Heart left ventricle (tissue), 16 donors: ENCODE results near the gene ROBO3. TPM values are rescaled to one million over a fixed set of nuclear protein-coding genes. Genes with fewer than 3 reads are reported as not detected.
A peak's percentile ranks its signal among the peaks of the same experiment; 100 is the strongest.

Source experiments
- ATAC-seq, 4 donors: fragments of 200-7000 bp; cut with Tn5 transposase; one replicate each; pipeline ENCODE4 v1.9.1; 2020 to 2022; ENCODE audit warnings: moderate library complexity in 4 of 4, mild to moderate bottlenecking in 3 of 4, moderate number of reproducible peaks in 1 of 4
- DNase-seq, 5 donors: peaks; one replicate each; pipeline ENCODE4 v3.0.0-alpha.2; 2020
- H3K27ac ChIP-seq, 12 donors: fragments of 200-600 bp; sonication (generic) in 4 of 12; one replicate each; pipeline versions ENCODE4 v1.5.0 to v1.8.0; 2016 to 2022; ENCODE audit warnings: mild to moderate bottlenecking in 2 of 12
- H3K27me3 ChIP-seq, 9 donors: fragments of 200-600 bp; sonication (generic) in 2 of 9; one replicate each; pipeline versions ENCODE4 v1.5.1 to v1.8.0; 2016 to 2022; ENCODE audit warnings: mild to moderate bottlenecking in 3 of 9
- H3K36me3 ChIP-seq, 9 donors: fragments of 200-600 bp; sonication (generic) in 2 of 9; one replicate each; pipeline versions ENCODE4 v1.5.0 to v1.8.0; 2018 to 2022; ENCODE audit warnings: mild to moderate bottlenecking in 2 of 9
- H3K4me1 ChIP-seq, 12 donors: fragments of 200-600 bp; sonication (generic) in 4 of 12; one replicate each; pipeline versions ENCODE4 v1.5.0 to v1.8.0; 2016 to 2022; ENCODE audit warnings: mild to moderate bottlenecking in 3 of 12
- H3K4me3 ChIP-seq, 12 donors: fragments of 200-600 bp; sonication (generic) in 4 of 12; one replicate each; pipeline versions ENCODE4 v1.5.0 to v1.8.0; 2017 to 2022; ENCODE audit warnings: mild to moderate bottlenecking in 9 of 12, moderate library complexity in 4 of 12
- H3K9me3 ChIP-seq, 12 donors: fragments of 200-600 bp; sonication (generic) in 4 of 12; one replicate each; pipeline versions ENCODE4 v1.5.0 to v1.8.0; 2016 to 2022; ENCODE audit warnings: mild to moderate bottlenecking in 1 of 12
- POLR2A ChIP-seq, 2 donors: fragments of 450-650 bp; IDR thresholded peaks; one replicate each; pipeline ENCODE4 v1.6.1; 2017; ENCODE audit warnings: antibody characterized with exemption in 2 of 2, mild to moderate bottlenecking in 2 of 2, moderate library complexity in 2 of 2
- WGBS, 4 donors: extraction: QIAGEN DNeasy Blood & Tissue Kit in 2 of 4; methylation state at CpG; one replicate each; pipeline versions ENCODE4 v1.1.5 to v1.1.7; 2013 to 2018; 5-methylcytosine and 5-hydroxymethylcytosine counted together
- intact Hi-C, 10 donors: fragments of 100-400 bp; cut with DNase I; formaldehyde crosslinking; loops; one replicate each; pipeline versions ENCODE4 v1.11.1 to v1.14.2; 2022
- polyA plus RNA-seq, 2 donors: library from polyadenylated mRNA; stranded (reverse); fragments of 200-250 nt; gene quantifications; one replicate each; pipeline ENCODE4 v1.2.3, GENCODE V29; 2013
- total RNA-seq, 9 donors: library from RNA; depleted of rRNA in 2 of 9; stranded (reverse); fragments of >200 nt in 2 of 9; fragmentation: NEBNext Ultra II Directional in 3 of 9; extraction: Animal tissue kit (Norgen Biotek cat#: 25700) in 3 of 9; gene quantifications; one replicate each; pipeline versions ENCODE4 v1.1.0 to v1.2.4, GENCODE V29; 2016 to 2023
- TF ChIP-seq, protein P1 (sequence below), 12 donors: fragments of 200-600 bp; sonication (generic) in 4 of 12; IDR thresholded peaks; one replicate each; pipeline versions ENCODE4 v1.5.0 to v1.8.0; 2018 to 2022; ENCODE audit warnings: antibody characterized with exemption in 12 of 12, mild to moderate bottlenecking in 5 of 12
- donor health status: ischemic (EF 13 %, LVEDD 7.1; RV severe dilation, severe dysfunction).
- donor health status: healthy with polysubstance abuse.
- donor health status: DM: no; HTN: yes; CAD: no.
- donor health status: DM: no; HTN: no; CAD: no.
- donor health status: ischemic (EF 25% LVEDD 6.9; RV normal size, moderate dysfunction).
- donor health status: ischemic (EF 25% LVEDD 5.7; RV mildly dilated, moderate dysfunction).
- donor health status: healthy.
- donor health status: DM: yes; HTN: yes; CAD: no.
- donor health status: ischemic (EF 35%, LVEDD 5.7; RV mildly dilated, moderate dysfunction).
- donor health status: nonischemic (EF 11% LVEDD 7.7; RV severe dilation, severe dysfunction).
- donor health status: DM: yes; HTN: yes; CAD: no.
- donor health status: PGD.
- donor health status: ischemic (EF 29% LVEDD 5.4; RV normal size, mild dysfunction).
- donor health status: nonischemic (EF 23%, LVEDD 6.1; RV moderate dilation, normal function).

ROBO3 gene
- total and polyA plus RNA-seq, 11 donors = 2.5 to 18.6 (median 3.2) TPM

DNA sequence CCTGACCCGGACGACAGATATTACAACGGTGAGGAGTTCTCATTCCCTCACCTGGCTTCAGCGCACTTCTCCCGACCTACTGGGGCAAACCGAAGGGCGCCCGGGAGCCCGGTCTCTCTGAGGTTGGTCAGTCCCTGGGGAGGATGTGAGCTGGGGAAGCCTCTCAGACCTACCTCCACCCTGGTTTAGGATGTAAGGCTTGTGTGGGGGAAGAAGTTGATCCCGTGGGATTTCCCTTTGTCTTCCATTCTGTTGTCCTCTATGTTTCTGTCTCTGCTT is 12.3 kb downstream of the ROBO3 start:
- ATAC-seq (no peak), DNase-seq (peak in 1 of 5 donors; percentile 31)
- Histone ChIP-seq H3K4me3 (peak overlapping the region; percentile 1 to 82 (median 60)), H3K4me1 (peaks cover 0 to 42% (median 26%) of the 10 kb centered on the region in 12 donors), H3K9me3 (no peaks in the 10 kb centered on the region), H3K27me3 (peaks cover 0 to 39% (median 11%) of the 10 kb centered on the region in 9 donors), H3K27ac (peak overlapping the region in 5 of 12 donors; percentile 4 to 90 (median 87)), H3K36me3 (no peaks in the 10 kb centered on the region)
- TF ChIP-seq, protein P1, sequence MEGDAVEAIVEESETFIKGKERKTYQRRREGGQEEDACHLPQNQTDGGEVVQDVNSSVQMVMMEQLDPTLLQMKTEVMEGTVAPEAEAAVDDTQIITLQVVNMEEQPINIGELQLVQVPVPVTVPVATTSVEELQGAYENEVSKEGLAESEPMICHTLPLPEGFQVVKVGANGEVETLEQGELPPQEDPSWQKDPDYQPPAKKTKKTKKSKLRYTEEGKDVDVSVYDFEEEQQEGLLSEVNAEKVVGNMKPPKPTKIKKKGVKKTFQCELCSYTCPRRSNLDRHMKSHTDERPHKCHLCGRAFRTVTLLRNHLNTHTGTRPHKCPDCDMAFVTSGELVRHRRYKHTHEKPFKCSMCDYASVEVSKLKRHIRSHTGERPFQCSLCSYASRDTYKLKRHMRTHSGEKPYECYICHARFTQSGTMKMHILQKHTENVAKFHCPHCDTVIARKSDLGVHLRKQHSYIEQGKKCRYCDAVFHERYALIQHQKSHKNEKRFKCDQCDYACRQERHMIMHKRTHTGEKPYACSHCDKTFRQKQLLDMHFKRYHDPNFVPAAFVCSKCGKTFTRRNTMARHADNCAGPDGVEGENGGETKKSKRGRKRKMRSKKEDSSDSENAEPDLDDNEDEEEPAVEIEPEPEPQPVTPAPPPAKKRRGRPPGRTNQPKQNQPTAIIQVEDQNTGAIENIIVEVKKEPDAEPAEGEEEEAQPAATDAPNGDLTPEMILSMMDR (IDR thresholded peaks at IDR 0.05) = no peak
- no peak for TF ChIP-seq POLR2A (IDR thresholded peaks at IDR 0.05)
- WGBS, 4 donors = 24 to 45% (median 31%) methylated on average over 8 to 10 of the region's 10 CpGs
- intact Hi-C loops = loop anchor here in 7 of 10 donors (2.0 to 10.0 kb wide), 7 partner anchors 19 to 120 kb away; partner anchors contain the start of genes CCDC15 (in 5 of the 7) and ROBO4 (in 1 of the 7)

DNA sequence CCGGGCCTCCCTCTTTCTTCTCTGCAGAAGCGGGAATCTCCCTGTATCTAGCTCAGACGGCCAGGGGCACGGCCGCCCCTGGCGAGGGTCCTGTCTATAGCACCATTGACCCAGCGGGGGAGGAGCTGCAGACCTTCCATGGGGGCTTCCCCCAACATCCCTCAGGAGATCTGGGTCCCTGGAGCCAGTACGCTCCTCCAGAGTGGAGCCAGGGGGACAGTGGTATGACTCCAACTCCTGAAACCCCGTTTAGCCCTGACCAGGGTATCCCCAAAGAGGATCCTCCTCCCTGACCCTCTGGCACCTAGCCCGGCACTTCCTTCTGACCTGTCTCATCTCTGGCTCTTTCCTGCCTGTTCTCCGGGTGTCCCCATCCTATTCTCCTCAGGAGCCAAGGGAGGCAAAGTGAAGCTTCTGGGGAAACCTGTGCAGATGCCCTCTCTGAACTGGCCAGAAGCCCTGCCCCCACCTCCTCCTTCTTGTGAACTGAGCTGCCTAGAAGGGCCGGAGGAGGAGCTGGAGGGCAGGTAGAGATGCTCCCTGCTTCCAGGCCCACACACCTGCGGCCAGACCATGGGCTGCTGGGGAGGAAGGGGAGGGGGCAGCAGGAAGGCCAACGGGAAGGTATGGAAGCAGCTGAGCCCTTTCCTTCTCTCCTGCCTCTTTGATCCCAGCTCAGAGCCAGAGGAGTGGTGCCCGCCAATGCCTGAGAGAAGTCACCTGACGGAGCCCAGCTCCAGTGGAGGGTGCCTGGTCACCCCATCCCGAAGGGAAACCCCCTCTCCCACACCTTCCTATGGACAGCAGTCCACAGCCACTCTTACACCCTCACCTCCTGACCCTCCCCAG is 12.9 kb downstream of the ROBO3 start:
- intact Hi-C loops = loop anchor here in 7 of 10 donors (2.0 to 10.0 kb wide), 7 partner anchors 19 to 121 kb away; partner anchors contain the start of genes CCDC15 (in 5 of the 7) and ROBO4 (in 1 of the 7)
- H3K4me3 ChIP-seq = peak overlapping the region in 8 of 12 donors; percentile 57 to 82 (median 63)

DNA sequence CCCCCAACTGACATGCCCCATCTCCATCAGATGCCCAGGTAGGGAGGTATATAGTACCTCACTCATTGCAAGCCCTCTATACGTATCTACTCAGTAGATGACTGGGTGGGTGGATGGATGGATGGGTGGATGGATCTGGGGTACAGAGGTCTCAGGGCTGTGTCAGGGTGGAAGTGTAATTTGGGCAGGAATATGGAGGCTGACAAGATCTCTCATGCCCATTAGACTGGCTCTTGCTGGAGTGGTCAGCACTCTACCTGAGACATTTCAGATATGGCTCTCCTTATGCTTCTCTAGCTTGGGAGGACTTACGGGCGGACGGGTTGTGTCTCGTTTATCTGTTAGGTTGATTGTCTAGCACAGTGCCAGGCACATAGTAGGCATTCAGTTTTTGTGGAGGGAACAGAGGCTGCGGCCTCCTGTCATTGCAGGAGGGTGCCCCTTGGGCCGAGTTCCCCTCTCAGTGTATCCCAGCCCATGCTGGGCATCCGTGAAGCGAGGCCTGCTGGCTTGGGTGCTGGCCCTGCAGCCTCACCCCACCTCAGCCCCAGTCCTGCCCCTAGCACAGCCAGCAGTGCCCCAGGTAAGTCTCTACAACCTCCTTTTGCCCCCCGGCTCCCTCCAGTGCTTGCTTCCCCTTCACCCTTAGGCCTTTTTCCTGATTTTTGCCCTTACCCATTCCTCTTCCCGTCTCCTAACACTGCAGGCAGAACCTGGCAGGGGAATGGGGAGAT is 13.7 kb downstream of the ROBO3 start:
- Histone ChIP-seq H3K4me1 (peaks cover 0 to 51% (median 31%) of the 10 kb centered on the region in 12 donors), H3K4me3 (no peak overlapping the region), H3K27ac (no peak overlapping the region), H3K36me3 (peaks cover 0 to under 1% (median 0%) of the 10 kb centered on the region in 9 donors), H3K9me3 (no peaks in the 10 kb centered on the region), H3K27me3 (peaks cover 0 to 28% (median 0%) of the 10 kb centered on the region in 9 donors)
- DNase-seq (peak in 2 of 5 donors; percentile 5 to 18), ATAC-seq (no peak)
- WGBS, 4 donors = 82 to 92% (median 86%) methylated on average over 11 of the region's 11 CpGs
- intact Hi-C loops = loop anchor here in 6 of 10 donors (5.0 to 10.0 kb wide), 4 partner anchors 46 to 122 kb away; partner anchors contain the start of gene CCDC15 (in 5 of the 6)
- TF ChIP-seq POLR2A (IDR thresholded peaks at IDR 0.05) = no peak
- TF ChIP-seq, protein P1 (IDR thresholded peaks at IDR 0.05) = no peak

More for the DNA sequence above, 12.9 kb downstream of the ROBO3 start:
- TF ChIP-seq POLR2A (IDR thresholded peaks at IDR 0.05) = no peak
- TF ChIP-seq, protein P1 (IDR thresholded peaks at IDR 0.05) = no peak
- Histone ChIP-seq H3K36me3 (no peaks in the 10 kb centered on the region), H3K9me3 (no peaks in the 10 kb centered on the region), H3K4me1 (peaks cover 0 to 48% (median 31%) of the 10 kb centered on the region in 12 donors), H3K27ac (peak overlapping the region in 1 of 12 donors; percentile 4), H3K27me3 (peaks cover 0 to 33% (median 5%) of the 10 kb centered on the region in 9 donors)
- ATAC-seq (no peak), DNase-seq (peak in 2 of 5 donors; percentile 10 to 26)
- WGBS, 4 donors = 42 to 73% (median 60%) methylated on average over 17 of the region's 17 CpGs
